GM21367 (cell line): ENCODE results near the gene CECR2.
"Not testable (repeated sequence)": the region's sequence is repeated elsewhere in the genome, so short reads cannot be mapped to it uniquely, and the experiment has no call there.

Experiments
- ATAC-seq: cut with Tn5 transposase; IDR thresholded peaks from one replicate; pipeline ENCODE4 v1.9.1; 2021; ENCODE audit not compliant: unreplicated experiment

Gene CECR2

GRCh38 chr22:17493419-17493981 lies 124.2 kb downstream of the CECR2 start:
- ATAC-seq: no peak

GRCh38 chr22:17496841-17497240 lies 127.6 kb downstream of the CECR2 start:
- ATAC-seq: no peak

- no peak for ATAC-seq
These were observed 132.5 kb downstream of the CECR2 start for GRCh38 chr22:17501679-17502285.

GRCh38 chr22:17508110-17508509 lies 138.8 kb downstream of the CECR2 start:
- ATAC-seq: no peak

DNA sequence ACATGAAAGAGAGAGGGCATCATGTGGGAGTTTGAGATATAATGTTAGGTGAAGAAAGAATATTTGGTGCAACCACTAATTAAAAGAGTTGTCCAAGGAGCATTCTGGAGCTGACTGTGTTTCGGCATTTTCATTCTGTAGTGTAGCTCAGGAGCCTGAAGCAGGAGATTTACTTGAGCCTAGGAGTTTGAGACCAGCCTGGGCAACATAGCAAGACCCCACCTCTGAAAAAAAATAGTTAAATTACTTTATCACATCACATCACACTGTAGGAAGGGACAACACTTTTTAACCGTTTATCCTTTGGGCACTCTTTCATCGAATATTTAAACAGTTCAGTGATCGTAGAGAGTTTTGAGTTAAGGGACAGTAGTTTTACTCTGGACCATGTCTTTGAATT lies 143.7 kb downstream of the CECR2 start:
- no peak for ATAC-seq

GRCh38 chr22:17513612-17514011 lies 144.4 kb downstream of the CECR2 start:
- ATAC-seq: no peak

GRCh38 chr22:17514084-17514483 lies 144.8 kb downstream of the CECR2 start:
- ATAC-seq: no peak

GRCh38 chr22:17518406-17518805 lies 149.1 kb downstream of the CECR2 start:
- no peak for ATAC-seq

DNA sequence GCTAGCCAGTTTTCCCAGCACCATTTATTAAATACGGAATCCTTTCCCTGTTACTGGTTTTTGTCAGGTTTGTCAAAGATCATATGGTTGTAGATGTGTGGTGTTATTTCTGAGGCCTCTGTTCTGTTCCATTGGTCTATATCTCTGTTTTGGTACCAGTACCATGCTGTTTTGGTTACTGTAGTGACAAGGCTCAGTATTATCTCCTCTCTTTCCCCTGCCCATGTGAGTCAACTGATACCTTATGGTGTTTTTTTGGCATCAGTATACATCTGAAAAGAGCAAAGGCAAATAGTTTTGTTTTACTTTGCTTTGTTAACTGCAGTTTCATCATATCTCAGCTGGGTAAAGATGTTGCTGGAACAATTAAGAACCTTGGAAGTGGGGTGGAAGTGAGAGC lies 152.7 kb downstream of the CECR2 start:
- not testable (repeated sequence) for ATAC-seq

DNA sequence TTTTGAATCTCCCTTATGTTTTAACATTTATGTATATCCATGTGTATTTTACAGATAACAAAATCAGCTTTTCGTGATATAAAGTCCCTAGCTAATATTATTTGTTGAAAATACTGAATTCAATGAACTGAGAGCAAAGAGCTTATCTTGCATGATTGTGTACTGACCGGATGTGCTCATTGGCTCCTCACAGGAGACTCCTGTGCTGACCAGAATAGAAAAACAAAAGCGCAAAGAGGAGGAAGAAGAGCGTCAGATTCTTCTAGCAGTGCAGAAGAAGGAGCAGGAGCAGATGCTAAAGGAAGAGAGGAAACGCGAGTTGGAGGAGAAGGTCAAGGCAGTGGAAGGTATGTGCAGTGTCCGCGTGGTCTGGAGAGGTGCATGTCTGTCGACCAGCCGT lies 154.7 kb downstream of the CECR2 start:
- ATAC-seq: no peak

DNA sequence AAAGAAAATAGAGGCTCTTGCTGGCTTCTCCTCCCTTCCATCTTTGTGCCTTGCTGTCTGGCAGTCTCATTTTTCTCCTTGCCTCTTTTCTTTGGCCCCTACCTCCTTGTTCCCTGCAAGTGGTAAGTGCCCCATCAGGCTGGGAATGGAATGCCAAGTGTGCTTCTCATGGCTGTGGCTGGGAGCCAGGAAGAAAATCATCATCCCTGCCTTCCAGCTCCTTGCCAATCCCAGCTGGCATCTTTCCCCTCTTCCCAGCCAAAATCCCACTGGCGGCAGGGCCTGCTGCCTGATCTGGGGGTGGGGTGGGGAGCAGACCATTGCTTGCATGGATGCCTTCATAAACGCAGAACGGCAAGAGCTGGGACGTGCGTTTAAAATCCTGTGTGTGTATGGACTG lies 167.0 kb downstream of the CECR2 start:
- ATAC-seq: no peak

- ATAC-seq: no peak
These were observed 167.9 kb downstream of the CECR2 start for GRCh38 chr22:17537155-17537554.

GRCh38 chr22:17540481-17540880 lies 171.2 kb downstream of the CECR2 start:
- no peak for ATAC-seq

DNA sequence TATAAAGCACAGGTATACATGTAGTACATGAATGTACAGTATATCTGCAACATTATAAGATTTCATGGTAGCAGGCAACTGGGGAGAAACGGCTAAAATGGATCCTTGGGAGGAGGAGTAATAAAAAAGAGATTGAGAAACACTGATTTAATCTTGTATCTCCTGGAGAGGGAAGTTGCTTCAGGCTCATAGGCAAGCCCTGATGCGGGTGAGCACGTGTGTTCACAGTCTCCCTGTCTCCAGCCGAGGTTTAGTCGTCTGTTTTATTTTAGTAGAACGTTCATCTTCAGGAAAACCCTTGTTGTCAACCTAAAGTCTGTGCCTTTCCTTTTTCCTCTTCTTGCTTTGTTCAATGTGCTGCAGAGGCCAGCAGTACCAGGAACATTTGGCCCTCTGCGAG lies 172.2 kb downstream of the CECR2 start:
- ATAC-seq: no peak

- ATAC-seq: no peak
These were observed 173.2 kb downstream of the CECR2 start for GRCh38 chr22:17542452-17542851.

GRCh38 chr22:17548010-17548755 lies 178.9 kb downstream of the CECR2 start:
- ATAC-seq: no peak

GRCh38 chr22:17548756-17549035 lies 179.4 kb downstream of the CECR2 start:
- ATAC-seq: no peak

DNA sequence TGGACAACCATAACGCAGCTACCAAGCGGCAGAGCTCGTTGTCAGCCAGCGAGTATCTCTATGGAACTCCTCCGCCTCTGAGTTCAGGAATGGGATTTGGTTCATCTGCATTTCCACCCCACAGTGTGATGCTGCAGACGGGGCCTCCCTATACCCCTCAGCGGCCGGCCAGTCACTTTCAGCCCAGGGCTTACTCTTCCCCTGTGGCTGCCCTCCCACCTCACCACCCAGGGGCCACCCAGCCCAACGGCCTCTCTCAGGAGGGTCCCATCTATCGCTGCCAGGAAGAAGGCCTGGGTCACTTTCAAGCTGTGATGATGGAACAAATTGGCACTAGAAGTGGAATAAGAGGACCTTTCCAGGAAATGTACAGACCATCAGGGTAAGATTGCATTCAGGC lies 179.9 kb downstream of the CECR2 start:
- no peak for ATAC-seq

GRCh38 chr22:17549655-17550054 lies 180.4 kb downstream of the CECR2 start:
- ATAC-seq: no peak

DNA sequence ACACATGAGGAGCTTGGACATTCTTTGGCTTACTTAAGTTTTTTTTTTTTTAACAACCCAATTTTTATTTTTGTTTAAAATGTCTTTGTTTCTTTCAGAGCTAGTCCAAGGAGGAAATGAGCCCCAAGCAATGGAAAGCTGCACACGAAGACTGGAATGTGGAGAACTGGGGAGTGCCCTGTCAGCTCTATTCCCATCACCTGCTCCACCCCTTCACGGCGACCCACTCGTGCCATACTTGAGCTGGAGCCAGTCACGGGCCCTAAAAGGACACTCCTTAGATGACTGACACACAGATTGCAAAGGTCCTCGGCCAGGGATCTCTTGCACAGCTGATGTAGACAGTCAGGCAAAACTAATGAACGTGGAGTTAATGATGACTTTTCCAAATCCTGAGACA lies 183.5 kb downstream of the CECR2 start:
- no peak for ATAC-seq

DNA sequence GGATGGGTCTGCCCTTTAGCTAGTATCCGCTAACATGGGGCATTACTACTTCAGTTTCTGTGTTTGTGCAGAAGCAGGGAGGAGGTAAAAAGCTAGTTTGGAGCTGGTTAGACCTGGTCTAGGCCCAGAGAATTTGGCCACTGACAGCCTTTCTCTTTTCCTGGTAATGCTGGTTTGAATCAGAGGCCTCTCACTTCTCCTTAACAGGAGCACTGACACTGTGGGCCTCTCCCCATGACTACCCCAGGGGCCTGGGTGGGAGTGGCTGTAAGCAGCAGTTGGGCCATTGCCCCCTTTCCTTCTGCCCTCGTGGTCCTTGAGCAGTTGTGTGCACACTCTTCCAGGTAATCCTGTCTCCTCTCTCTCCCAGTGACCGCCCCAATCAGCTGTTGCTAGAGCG lies 185.6 kb downstream of the CECR2 start:
- no peak for ATAC-seq

GRCh38 chr22:17559188-17559587 lies 189.9 kb downstream of the CECR2 start:
- no peak for ATAC-seq
